Neural progenitor cell (in vitro differentiated cells): Measurements from ENCODE around the gene RELL2. TPM values are rescaled to one million over a fixed set of nuclear protein-coding genes. Genes with fewer than 3 reads are reported as not detected.

Source experiments
- DNase-seq: peaks from one replicate; pipeline ENCODE4 v3.0.0-alpha.2; 2016; ENCODE audit warnings: low spot score
- H2AFZ ChIP-seq: fragments of 200-600 bp; sonication (generic); replicated peaks from 2 replicates; pipeline ENCODE4 v1.6.1; 2016; ENCODE audit warnings: antibody characterized with exemption
- H3F3A ChIP-seq: fragments of 200-600 bp; sonication (generic); 2 replicates; pipeline ENCODE4 v1.6.1; 2016; ENCODE audit warnings: antibody characterized with exemption, low read depth
- H3K27ac ChIP-seq: fragments of 200-600 bp; sonication (generic); 2 replicates; pipeline ENCODE4 v1.5.1; 2016; ENCODE audit warnings: mild to moderate bottlenecking
- H3K27me3 ChIP-seq: fragments of 200-600 bp; sonication (generic); 2 replicates; pipeline ENCODE4 v1.6.1; 2016; ENCODE audit warnings: mild to moderate bottlenecking, moderate library complexity
- H3K36me3 ChIP-seq: fragments of 200-600 bp; sonication (generic); 2 replicates; pipeline ENCODE4 v1.5.1; 2016
- H3K4me1 ChIP-seq: fragments of 200-600 bp; sonication (generic); 2 replicates; pipeline ENCODE4 v1.6.1; 2016; ENCODE audit warnings: mixed run types
- H3K4me2 ChIP-seq: fragments of 200-600 bp; sonication (generic); 2 replicates; pipeline ENCODE4 v1.6.1; 2016
- H3K4me3 ChIP-seq: fragments of 200-600 bp; sonication (generic); 2 replicates; pipeline ENCODE4 v1.5.1; 2016
- H3K79me2 ChIP-seq: fragments of 200-600 bp; sonication (generic); 2 replicates; pipeline ENCODE4 v1.6.1; 2016; ENCODE audit warnings: low read depth
- H3K9ac ChIP-seq: fragments of 200-600 bp; sonication (generic); 2 replicates; pipeline ENCODE4 v1.6.1; 2016
- H3K9me3 ChIP-seq: fragments of 200-600 bp; sonication (generic); 2 replicates; pipeline ENCODE4 v1.5.1; 2016; ENCODE audit warnings: low read depth
- H4K20me1 ChIP-seq: fragments of 200-600 bp; sonication (generic); 2 replicates; pipeline ENCODE4 v1.6.1; 2016; ENCODE audit warnings: low read depth
- H3K27ac Mint-ChIP-seq: 3 replicates; pipeline ENCODE4 v1.8.0; 2021; ENCODE audit warnings: mixed read lengths
- H3K27me3 Mint-ChIP-seq: 2 replicates; pipeline ENCODE4 v1.8.0; 2022; ENCODE audit warnings: low read depth, mild to moderate bottlenecking, inconsistent platforms, moderate library complexity, mixed read lengths; ENCODE audit not compliant: insufficient read depth
- H3K36me3 Mint-ChIP-seq: 3 replicates; pipeline ENCODE4 v1.8.0; 2021; ENCODE audit warnings: mixed read lengths
- H3K4me1 Mint-ChIP-seq: 3 replicates; pipeline ENCODE4 v1.8.0; 2021; ENCODE audit warnings: mixed read lengths
- H3K4me3 Mint-ChIP-seq: 3 replicates; pipeline ENCODE4 v1.8.0; 2021; ENCODE audit warnings: mild to moderate bottlenecking, moderate library complexity, mixed read lengths
- H3K9me3 Mint-ChIP-seq: 3 replicates; pipeline ENCODE4 v1.8.0; 2020; ENCODE audit warnings: mixed read lengths
- CTCF ChIP-seq: fragments of 200-600 bp; sonication (generic); IDR thresholded peaks from 2 replicates; pipeline ENCODE4 v1.5.1; 2017; ENCODE audit warnings: antibody characterized with exemption, mild to moderate bottlenecking
- EZH2 ChIP-seq: fragments of 200-600 bp; sonication (generic); IDR thresholded peaks from 2 replicates; pipeline ENCODE4 v1.6.1; 2017; ENCODE audit warnings: antibody characterized with exemption, mild to moderate bottlenecking, moderate library complexity
- EZH2phosphoT487 ChIP-seq: fragments of 200-600 bp; sonication (generic); IDR thresholded peaks from 2 replicates; pipeline ENCODE4 v1.6.1; 2017; ENCODE audit warnings: antibody characterized with exemption
- total RNA-seq: library from RNA; depleted of rRNA; stranded (reverse); fragments of >200 nt; gene quantifications from 2 replicates; pipeline ENCODE4 v1.2.3, GENCODE V29; 2015; ENCODE audit warnings: low replicate concordance

The RELL2 gene
- total RNA-seq, 1 donor from 2014 or later: 0.30 TPM

GRCh38 chr5:141637767-141638419, 1.1 kb downstream of the RELL2 start:
- Mint-ChIP-seq H3K27ac (no peak overlapping the region), H3K4me3 (peak overlapping the region; percentile 84), H3K9me3 (no peaks in the 10 kb centered on the region), H3K27me3 (no peaks in the 10 kb centered on the region), H3K4me1 (peaks cover 25% of the 10 kb centered on the region), H3K36me3 (peaks cover 7% of the 10 kb centered on the region)
- Histone ChIP-seq H3K27me3 (peaks cover 16% of the 10 kb centered on the region), H3K36me3 (no peaks in the 10 kb centered on the region), H3K4me3 (peak overlapping the region; percentile 80), H4K20me1 (peaks cover 45% of the 10 kb centered on the region), H3K27ac (no peak overlapping the region), H3F3A (peaks cover 9% of the 10 kb centered on the region), H3K9ac (no peak overlapping the region), H3K9me3 (no peaks in the 10 kb centered on the region), H2AFZ (peak overlapping the region; percentile 91), H3K4me2 (peak overlapping the region; percentile 96), H3K4me1 (peaks cover 5% of the 10 kb centered on the region), H3K79me2 (peaks cover 36% of the 10 kb centered on the region)
- DNase-seq: peak; percentile 94
- peak; percentile 57 for TF ChIP-seq CTCF
- TF ChIP-seq EZH2: peak; percentile 33
- no peak for TF ChIP-seq EZH2phosphoT487

GRCh38 chr5:141638771-141639170, 2.0 kb downstream of the RELL2 start:
- Histone ChIP-seq H3K4me2 (no peak overlapping the region), H3K36me3 (no peaks in the 10 kb centered on the region), H3K9ac (no peak overlapping the region), H3K4me1 (peaks cover 5% of the 10 kb centered on the region), H3K9me3 (no peaks in the 10 kb centered on the region), H4K20me1 (peaks cover 42% of the 10 kb centered on the region), H3K27me3 (peaks cover 16% of the 10 kb centered on the region), H3K79me2 (peaks cover 29% of the 10 kb centered on the region), H3K27ac (no peak overlapping the region), H3K4me3 (no peak overlapping the region), H3F3A (peaks cover 9% of the 10 kb centered on the region), H2AFZ (no peak overlapping the region)
- Mint-ChIP-seq H3K27ac (no peak overlapping the region), H3K27me3 (no peaks in the 10 kb centered on the region), H3K9me3 (no peaks in the 10 kb centered on the region), H3K36me3 (peaks cover 7% of the 10 kb centered on the region), H3K4me1 (peaks cover 25% of the 10 kb centered on the region), H3K4me3 (peak overlapping the region; percentile 84)
- DNase-seq: no peak
- TF ChIP-seq EZH2phosphoT487 (no peak), EZH2 (no peak), CTCF (no peak)

DNA sequence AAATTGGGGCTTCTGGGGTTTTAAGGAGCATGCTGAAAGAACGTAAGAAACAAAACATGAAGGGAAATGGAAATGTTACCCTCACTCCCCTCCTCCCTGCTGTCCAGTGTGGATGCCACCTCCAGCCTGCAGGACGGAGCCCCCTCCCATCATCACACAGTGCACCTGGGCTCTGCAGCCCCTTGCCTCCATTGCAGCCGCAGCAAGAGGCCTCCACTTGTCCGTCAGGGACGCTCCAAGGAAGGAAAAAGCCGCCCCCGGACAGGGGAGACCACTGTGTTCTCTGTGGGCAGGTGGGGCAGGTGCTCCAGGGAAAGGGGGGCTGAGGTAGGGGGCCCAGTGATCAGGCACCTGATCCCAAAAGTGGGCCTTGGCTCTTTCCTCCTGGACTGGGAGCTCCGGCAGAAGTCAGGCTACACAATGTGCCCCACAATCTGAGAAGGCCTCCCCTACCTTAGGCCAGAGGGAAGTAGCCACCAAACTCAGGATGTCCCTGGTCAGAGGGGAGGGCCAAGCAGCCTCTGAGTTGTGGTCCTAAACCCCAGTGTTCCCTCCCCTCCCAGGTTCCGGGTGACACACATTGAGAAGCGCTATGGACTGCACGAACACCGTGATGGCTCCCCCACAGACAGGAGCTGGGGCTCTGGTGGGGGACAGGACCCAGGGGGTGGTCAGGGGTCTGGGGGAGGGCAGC, 2.7 kb downstream of the RELL2 start:
- Histone ChIP-seq H2AFZ (no peak overlapping the region), H3K4me3 (no peak overlapping the region), H3K9ac (no peak overlapping the region), H3K36me3 (no peaks in the 10 kb centered on the region), H3K27ac (no peak overlapping the region), H3K4me2 (no peak overlapping the region), H3K4me1 (peaks cover 5% of the 10 kb centered on the region), H3K27me3 (peaks cover 16% of the 10 kb centered on the region), H3K79me2 (peaks cover 21% of the 10 kb centered on the region), H3F3A (peaks cover 9% of the 10 kb centered on the region), H4K20me1 (peaks cover 37% of the 10 kb centered on the region), H3K9me3 (no peaks in the 10 kb centered on the region)
- TF ChIP-seq EZH2phosphoT487 (no peak), CTCF (no peak), EZH2 (no peak)
- no peak for DNase-seq
- peaks cover 25% of the 10 kb centered on the region for H3K4me1 Mint-ChIP-seq
- H3K36me3 Mint-ChIP-seq: peaks cover 4% of the 10 kb centered on the region
- no peak overlapping the region for H3K27ac Mint-ChIP-seq
- H3K27me3 Mint-ChIP-seq: no peaks in the 10 kb centered on the region
- H3K9me3 Mint-ChIP-seq: no peaks in the 10 kb centered on the region
- H3K4me3 Mint-ChIP-seq: no peak overlapping the region
